GOT3 (cell line): ENCODE measurements around the gene PTPN14.

ENCODE experiments used
- DNase-seq: peaks from one replicate; lab custom pipeline; 2025; ENCODE audit warnings: mixed read lengths; lab: John Stamatoyannopoulos, UW

The PTPN14 gene

DNA sequence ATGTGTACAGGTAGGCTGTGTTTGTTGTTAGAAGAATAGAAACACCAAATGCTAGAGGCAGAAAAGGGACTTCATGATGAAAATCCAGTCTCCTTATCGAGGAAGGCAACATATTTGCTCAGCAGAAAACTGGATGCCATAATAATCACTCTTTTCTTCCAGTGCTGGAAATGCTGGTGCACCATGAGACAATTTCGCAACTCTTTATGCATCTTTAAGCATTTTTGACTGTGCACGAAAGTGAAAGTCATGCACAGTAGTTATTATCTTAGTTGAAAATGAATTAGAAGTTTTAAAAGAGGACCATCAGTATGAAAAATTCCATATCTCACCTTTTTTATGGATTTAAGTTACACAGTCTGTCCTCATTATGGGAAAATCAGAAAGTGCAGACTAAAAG lies 241.4 kb downstream of the PTPN14 start:
- DNase-seq, result no peak

DNA sequence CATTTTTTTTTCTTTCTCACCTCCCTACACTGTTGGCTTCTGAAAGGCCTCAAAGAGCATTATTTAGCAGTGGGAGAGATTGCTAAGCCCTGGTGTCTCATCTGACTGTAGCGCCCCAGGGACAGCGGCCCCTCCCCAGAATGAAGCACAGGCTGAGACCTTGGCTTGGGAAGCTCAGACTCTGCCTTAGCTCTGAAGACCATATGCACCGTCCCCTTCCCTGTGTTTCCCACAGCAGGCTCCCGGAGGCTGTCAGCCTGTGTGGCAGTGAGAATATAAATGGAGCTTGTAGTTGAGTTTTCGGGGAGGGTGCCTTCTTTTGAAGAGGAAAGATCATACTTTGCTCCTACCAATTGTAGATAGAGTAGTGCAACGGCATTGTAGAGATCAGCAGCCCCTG lies 245.1 kb downstream of the PTPN14 start:
- no peak for DNase-seq

DNA sequence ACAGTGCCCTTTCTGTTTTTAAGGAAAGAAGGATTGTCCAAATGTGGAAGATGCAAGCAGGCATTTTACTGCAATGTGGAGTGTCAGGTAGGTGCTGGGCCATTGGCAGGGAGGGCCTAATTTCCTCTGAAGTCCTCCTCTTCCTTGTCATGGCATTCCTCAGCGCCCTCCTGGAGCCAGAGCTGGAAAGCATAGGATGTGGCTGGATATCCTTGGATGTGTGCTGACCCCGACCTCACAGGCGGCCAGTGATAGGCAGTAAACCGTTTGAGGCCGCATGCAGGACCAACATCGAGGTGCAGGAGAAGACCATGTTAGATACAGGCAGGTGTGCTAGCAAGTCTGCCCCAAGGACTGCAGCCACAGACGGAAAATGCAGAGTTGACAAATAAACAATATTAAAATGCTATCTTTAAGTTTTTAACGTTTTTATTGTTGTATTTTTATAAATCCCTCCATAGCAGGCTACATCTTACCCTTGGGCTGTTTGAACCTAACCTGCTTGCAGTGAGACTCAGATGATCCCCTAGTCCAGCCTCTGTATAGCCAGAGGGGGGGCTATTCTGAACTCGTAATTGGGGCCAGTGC lies 246.1 kb downstream of the PTPN14 start:
- DNase-seq, result no peak

DNA sequence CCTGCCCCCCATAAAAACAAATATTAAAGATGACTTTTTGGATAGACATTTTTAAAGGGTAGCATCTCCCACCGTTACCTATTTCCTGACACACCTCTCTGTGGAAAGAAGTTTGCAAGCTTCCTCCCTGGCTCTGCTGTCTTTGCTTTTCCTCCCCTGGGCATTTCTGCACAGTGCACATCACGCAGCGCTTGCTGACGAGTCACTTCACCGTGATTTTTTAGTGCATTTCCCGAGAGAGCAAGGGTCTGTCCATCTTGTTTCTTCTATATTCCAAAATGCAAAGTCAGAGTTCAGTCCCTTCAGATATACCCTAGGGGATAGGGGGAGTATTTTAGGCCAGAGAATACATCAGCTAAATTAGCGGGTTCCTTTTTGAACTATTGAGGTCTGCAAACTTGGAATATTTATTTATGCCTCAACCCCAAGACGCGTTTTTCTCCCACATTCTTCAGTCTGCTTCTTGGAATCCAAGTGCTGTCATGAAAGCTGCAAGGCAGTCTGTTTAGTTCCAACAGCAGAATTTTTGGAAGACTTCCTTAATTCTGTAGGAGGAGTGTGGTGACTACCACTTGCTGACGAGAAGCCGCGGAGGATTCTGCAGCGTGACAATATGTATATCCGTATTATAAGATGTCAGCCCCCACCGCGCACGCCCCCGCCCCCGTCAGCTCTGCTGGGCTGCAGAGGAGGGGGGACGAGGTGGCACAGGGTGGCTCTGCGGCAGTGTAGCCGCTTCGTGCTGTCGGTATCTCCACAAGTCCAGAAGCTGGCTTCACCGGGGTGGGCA lies 248.1 kb downstream of the PTPN14 start:
- DNase-seq, result no peak

DNA sequence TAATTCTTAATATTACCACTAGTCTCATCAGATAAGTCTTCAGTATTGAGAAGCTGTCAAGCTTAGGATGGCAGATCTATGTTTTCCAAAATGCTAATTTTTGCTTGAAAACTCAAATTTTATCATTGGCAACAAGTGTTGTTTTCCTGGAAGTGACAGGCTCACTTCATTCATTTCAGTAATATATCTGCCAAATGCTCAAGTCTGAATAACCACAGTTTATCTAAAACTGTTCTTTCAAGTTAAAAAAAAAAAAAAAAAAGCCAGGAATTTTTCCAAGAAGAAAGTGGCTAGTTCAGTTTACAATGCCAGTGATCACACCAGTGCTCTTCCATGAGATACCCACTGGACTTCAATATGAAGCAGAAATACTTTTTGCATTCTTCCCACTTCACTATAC lies 249.9 kb downstream of the PTPN14 start:
- no peak for DNase-seq

DNA sequence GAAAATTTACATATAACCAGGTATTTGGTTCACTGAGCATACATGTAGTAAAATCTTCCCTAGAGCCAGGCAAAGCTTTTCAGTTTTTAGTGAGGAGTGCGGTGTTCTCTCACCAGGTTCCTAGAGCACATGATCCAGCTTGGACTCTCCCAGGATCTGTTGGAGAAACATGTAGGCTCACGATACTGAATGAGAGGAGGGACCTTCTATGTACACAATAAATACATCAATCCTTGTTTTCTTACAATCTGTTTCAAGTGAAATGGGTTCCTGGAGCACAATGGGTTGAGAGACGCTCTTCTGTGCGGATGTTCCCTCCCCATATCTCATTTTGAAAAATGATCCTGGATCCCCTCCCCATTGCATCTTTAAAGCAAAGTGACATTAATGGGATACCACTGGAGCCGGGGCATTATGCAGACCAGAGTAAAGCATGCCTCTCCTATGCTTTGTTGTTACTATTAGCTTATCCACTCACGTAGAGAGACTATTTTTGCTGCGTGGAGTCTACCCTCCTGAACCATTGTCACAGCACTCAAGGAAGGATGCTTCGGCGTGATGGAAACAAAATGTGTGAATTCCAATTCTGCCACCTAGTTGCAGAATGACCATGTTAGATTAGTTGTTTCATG lies 251.1 kb downstream of the PTPN14 start:
- DNase-seq, result no peak
